ENCODE data around the gene DMRT1. TPM values are rescaled to one million over a fixed set of nuclear protein-coding genes. Genes with fewer than 3 reads are reported as not detected.
A peak's percentile ranks its signal among the peaks of the same experiment; 100 is the strongest.

Gene DMRT1
- total RNA-seq, 1 donor from 2014 or later: not detected

- Mint-ChIP-seq H3K27me3 (ENCODE audit: low read depth, unreplicated experiment) (peaks cover 79% of the 10 kb centered on the region), H3K27ac (ENCODE audit: unreplicated experiment) (no peak overlapping the region), H3K4me3 (ENCODE audit: unreplicated experiment) (no peak overlapping the region), H3K36me3 (ENCODE audit: low read depth, unreplicated experiment) (no peaks in the 10 kb centered on the region), H3K9me3 (ENCODE audit: unreplicated experiment) (peaks cover 6% of the 10 kb centered on the region), H3K4me1 (ENCODE audit: low read depth, unreplicated experiment) (no peaks in the 10 kb centered on the region)
- TF ChIP-seq CTCF (IDR thresholded peaks at IDR 0.05; ENCODE audit: insufficient read depth, low read depth, low read length) (no peak), EZH2 (IDR thresholded peaks at IDR 0.05; ENCODE audit: insufficient read depth, low read length) (no peak)
- DNase-seq (ENCODE audit: low read depth): no peak
- Histone ChIP-seq H4K20me1 (ENCODE audit: insufficient read depth, low read length) (no peaks in the 10 kb centered on the region), H3K4me2 (ENCODE audit: low read length) (no peak overlapping the region), H3K79me2 (ENCODE audit: insufficient read depth, low read length) (no peaks in the 10 kb centered on the region), H3K4me1 (ENCODE audit: insufficient read depth, low read length) (no peaks in the 10 kb centered on the region), H3K36me3 (ENCODE audit: insufficient read depth, low read length) (no peaks in the 10 kb centered on the region), H3K9me3 (ENCODE audit: insufficient read depth, low read depth, low read length) (no peaks in the 10 kb centered on the region), H2AFZ (ENCODE audit: low read depth, low read length) (no peak overlapping the region), H3K9ac (ENCODE audit: low read length) (no peak overlapping the region), H3K27ac (ENCODE audit: low read depth, low read length) (no peak overlapping the region), H3K4me3 (ENCODE audit: insufficient read depth, low read depth, low read length) (no peak overlapping the region), H3K27me3 (ENCODE audit: insufficient read depth, low read length) (peaks cover 53% of the 10 kb centered on the region)
- no peak for FAIRE-seq
Measured at GRCh38 chr9:981491-981898, 140.0 kb downstream of the DMRT1 start.

DNA sequence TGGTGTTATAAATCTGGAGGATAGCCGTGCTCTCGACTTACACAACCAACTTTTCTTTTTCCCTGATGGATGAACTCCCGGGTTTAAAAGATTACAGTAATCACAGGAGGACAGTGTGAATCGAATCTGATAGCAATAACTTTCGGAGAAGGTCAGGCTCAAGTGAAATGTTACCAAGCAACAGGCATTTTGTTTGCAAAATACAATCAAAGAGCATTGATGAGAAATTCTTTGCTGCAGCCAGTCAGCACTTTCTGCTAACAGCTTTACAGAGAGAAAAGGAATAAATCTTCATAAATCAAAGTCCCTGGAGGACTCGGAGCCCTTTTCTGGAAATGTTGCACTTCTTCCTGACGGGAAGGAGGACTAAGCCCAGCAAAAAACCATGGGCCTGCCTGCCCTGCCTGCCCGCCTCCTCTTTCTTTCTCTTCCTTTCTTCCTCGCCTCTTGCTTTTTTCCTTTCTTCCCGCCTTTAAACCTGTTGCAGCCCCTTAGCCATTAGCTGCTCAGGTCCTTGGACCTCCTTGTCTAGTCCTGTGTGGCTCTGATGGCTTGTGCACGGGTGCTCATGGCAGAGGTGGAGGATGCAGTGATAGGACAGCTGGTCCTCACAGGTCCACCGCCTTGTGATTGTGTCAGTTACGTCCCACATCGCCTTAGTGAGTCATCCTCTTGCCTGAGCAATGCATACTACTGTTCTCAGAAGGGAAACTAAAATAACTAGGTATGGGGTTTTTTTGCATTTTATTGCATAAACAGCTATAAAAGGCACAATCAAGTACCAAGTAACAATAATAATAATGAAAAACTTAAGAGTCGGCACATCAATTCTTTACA is 141.1 kb downstream of the DMRT1 start:
- Histone ChIP-seq H3K4me2 (ENCODE audit: low read length) (no peak overlapping the region), H4K20me1 (ENCODE audit: insufficient read depth, low read length) (no peaks in the 10 kb centered on the region), H3K9ac (ENCODE audit: low read length) (no peak overlapping the region), H2AFZ (ENCODE audit: low read depth, low read length) (no peak overlapping the region), H3K36me3 (ENCODE audit: insufficient read depth, low read length) (no peaks in the 10 kb centered on the region), H3K4me1 (ENCODE audit: insufficient read depth, low read length) (no peaks in the 10 kb centered on the region), H3K9me3 (ENCODE audit: insufficient read depth, low read depth, low read length) (no peaks in the 10 kb centered on the region), H3K79me2 (ENCODE audit: insufficient read depth, low read length) (no peaks in the 10 kb centered on the region), H3K27me3 (ENCODE audit: insufficient read depth, low read length) (peaks cover 46% of the 10 kb centered on the region), H3K27ac (ENCODE audit: low read depth, low read length) (no peak overlapping the region), H3K4me3 (ENCODE audit: insufficient read depth, low read depth, low read length) (no peak overlapping the region)
- H3K27ac Mint-ChIP-seq (ENCODE audit: unreplicated experiment): no peak overlapping the region
- FAIRE-seq: no peak
- no peak for DNase-seq (ENCODE audit: low read depth)
- H3K4me1 Mint-ChIP-seq (ENCODE audit: low read depth, unreplicated experiment): no peaks in the 10 kb centered on the region
- H3K36me3 Mint-ChIP-seq (ENCODE audit: low read depth, unreplicated experiment): no peaks in the 10 kb centered on the region
- H3K27me3 Mint-ChIP-seq (ENCODE audit: low read depth, unreplicated experiment): peaks cover 82% of the 10 kb centered on the region
- no peak overlapping the region for H3K4me3 Mint-ChIP-seq (ENCODE audit: unreplicated experiment)
- TF ChIP-seq EZH2 (IDR thresholded peaks at IDR 0.05; ENCODE audit: insufficient read depth, low read length) (no peak), CTCF (IDR thresholded peaks at IDR 0.05; ENCODE audit: insufficient read depth, low read depth, low read length) (no peak)
- peaks cover 6% of the 10 kb centered on the region for H3K9me3 Mint-ChIP-seq (ENCODE audit: unreplicated experiment)

DNA sequence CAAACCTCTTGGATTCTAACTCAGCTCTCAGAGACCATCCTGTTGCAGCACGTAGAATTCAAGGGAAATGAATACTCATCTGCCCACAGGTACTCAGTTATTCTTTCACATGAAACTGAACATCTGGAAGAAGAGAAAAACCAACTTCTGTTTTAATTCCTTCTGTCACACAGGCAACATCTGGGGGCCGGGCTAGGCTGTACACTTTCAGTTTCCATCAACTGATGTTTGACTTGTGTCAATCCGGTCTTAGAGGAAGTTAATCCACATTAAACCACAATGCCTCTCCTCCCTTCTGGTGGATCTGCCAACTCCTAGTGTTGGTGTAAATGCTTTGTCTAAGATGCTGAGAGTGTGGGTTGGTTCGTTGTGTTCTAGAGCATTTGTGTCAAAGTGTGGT is 152.5 kb downstream of the DMRT1 start:
- Histone ChIP-seq H3K27ac (ENCODE audit: low read depth, low read length) (no peak overlapping the region), H3K4me1 (ENCODE audit: insufficient read depth, low read length) (no peaks in the 10 kb centered on the region), H3K4me3 (ENCODE audit: insufficient read depth, low read depth, low read length) (no peak overlapping the region), H3K9ac (ENCODE audit: low read length) (no peak overlapping the region), H3K36me3 (ENCODE audit: insufficient read depth, low read length) (no peaks in the 10 kb centered on the region), H4K20me1 (ENCODE audit: insufficient read depth, low read length) (no peaks in the 10 kb centered on the region), H3K27me3 (ENCODE audit: insufficient read depth, low read length) (peaks cover 2% of the 10 kb centered on the region), H3K79me2 (ENCODE audit: insufficient read depth, low read length) (no peaks in the 10 kb centered on the region), H3K9me3 (ENCODE audit: insufficient read depth, low read depth, low read length) (no peaks in the 10 kb centered on the region), H3K4me2 (ENCODE audit: low read length) (no peak overlapping the region), H2AFZ (ENCODE audit: low read depth, low read length) (no peak overlapping the region)
- TF ChIP-seq CTCF (IDR thresholded peaks at IDR 0.05; ENCODE audit: insufficient read depth, low read depth, low read length) (no peak), EZH2 (IDR thresholded peaks at IDR 0.05; ENCODE audit: insufficient read depth, low read length) (no peak)
- DNase-seq (ENCODE audit: low read depth) (no peak), FAIRE-seq (no peak)
- H3K36me3 Mint-ChIP-seq (ENCODE audit: low read depth, unreplicated experiment): no peaks in the 10 kb centered on the region
- H3K9me3 Mint-ChIP-seq (ENCODE audit: unreplicated experiment): peaks cover 2% of the 10 kb centered on the region
- H3K4me1 Mint-ChIP-seq (ENCODE audit: low read depth, unreplicated experiment): peaks cover 18% of the 10 kb centered on the region
- H3K27ac Mint-ChIP-seq (ENCODE audit: unreplicated experiment): peak overlapping the region; percentile 34
- H3K4me3 Mint-ChIP-seq (ENCODE audit: unreplicated experiment): no peak overlapping the region
- H3K27me3 Mint-ChIP-seq (ENCODE audit: low read depth, unreplicated experiment): peaks cover 28% of the 10 kb centered on the region
